H1 (cell line): ENCODE measurements around the gene ZPR1. TPM values are rescaled to one million over a fixed set of nuclear protein-coding genes. Genes with fewer than 3 reads are reported as not detected.

Experiments used
- CEBPB ChIP-seq: IDR thresholded peaks from 2 replicates; pipeline ENCODE4 v1.6.1; 2012; ENCODE audit warnings: low read depth, low read length
- CHD7 ChIP-seq: fragments of 300-600 bp; sonication (generic); IDR thresholded peaks from 2 replicates; pipeline ENCODE4 v1.7.1; 2012; ENCODE audit warnings: low read length, moderate library complexity, mild to moderate bottlenecking, inconsistent platforms; ENCODE audit not compliant: insufficient replicate concordance
- CTBP2 ChIP-seq: IDR thresholded peaks from 2 replicates; pipeline ENCODE4 v1.7.0; 2011; ENCODE audit warnings: borderline replicate concordance, mild to moderate bottlenecking, moderate library complexity, mixed read lengths, low read length; ENCODE audit not compliant: insufficient read depth, insufficient read length
- EP300 ChIP-seq, 2 experiments: IDR thresholded peaks; 1 replicate in 1 of 2; 2 replicates in 1 of 2; pipeline ENCODE4 v1.6.1; 2011 to 2012; ENCODE audit warnings: low read depth in 2 of 2, low read length in 2 of 2, mild to moderate bottlenecking in 2 of 2, borderline replicate concordance in 1 of 2, inconsistent platforms in 1 of 2, moderate library complexity in 1 of 2
- NANOG ChIP-seq: IDR thresholded peaks from 2 replicates; pipeline ENCODE4 v1.6.1; 2011; ENCODE audit warnings: low read length, low read depth, mild to moderate bottlenecking, inconsistent platforms; ENCODE audit not compliant: insufficient read depth, poor library complexity, severe bottlenecking
- RNF2 ChIP-seq: fragments of 200-900, 300-1000 bp; sonication (generic); IDR thresholded peaks from 2 replicates; pipeline ENCODE4 v1.7.1; 2016; ENCODE audit warnings: borderline replicate concordance, low read depth, mild to moderate bottlenecking, antibody characterized with exemption, low read length; ENCODE audit not compliant: poor library complexity, severe bottlenecking; ENCODE audit errors: missing control alignments
- SIRT6 ChIP-seq: IDR thresholded peaks from one replicate; pipeline ENCODE4 v1.7.1; 2012; ENCODE audit warnings: low read length, inconsistent platforms
- SRF ChIP-seq: IDR thresholded peaks from 2 replicates; pipeline ENCODE4 v1.6.1; 2011; ENCODE audit warnings: mild to moderate bottlenecking, low read depth, low read length, moderate library complexity
- SUZ12 ChIP-seq: fragments of 200-600 bp; sonication (generic); IDR thresholded peaks from 2 replicates; pipeline ENCODE4 v1.6.1; 2012; ENCODE audit warnings: mild to moderate bottlenecking, inconsistent platforms, low read length, moderate library complexity, mixed read lengths
- polyA plus RNA-seq, 7 experiments: library from polyadenylated mRNA; depleted of rRNA in 3 of 7; stranded (reverse) in 5 of 7; unstranded in 2 of 7; fragments of >200 nt in 5 of 7; fragments of 200-250 nt in 2 of 7; gene quantifications; 1 replicate in 5 of 7; 2 replicates in 1 of 7; 4 replicates in 1 of 7; pipeline versions ENCODE4 v1.2.1 to v1.2.3, GENCODE V29; 2011 to 2013; ENCODE audit warnings: missing spikeins in 2 of 7, mixed read lengths in 2 of 7
- total RNA-seq: library from RNA; stranded (reverse); fragmentation: NEBNext Ultra II Directional; extraction: Animal tissue kit (Norgen Biotek cat#: 25700); gene quantifications from 2 replicates; pipeline ENCODE4 v1.2.1, GENCODE V29; 2021

ZPR1 gene
- total and polyA plus RNA-seq, 2 of the 8 experiments (the other 6 are each of a cell fraction or from before 2014, with no cell fraction given) = 36.7 to 70.5 TPM

DNA sequence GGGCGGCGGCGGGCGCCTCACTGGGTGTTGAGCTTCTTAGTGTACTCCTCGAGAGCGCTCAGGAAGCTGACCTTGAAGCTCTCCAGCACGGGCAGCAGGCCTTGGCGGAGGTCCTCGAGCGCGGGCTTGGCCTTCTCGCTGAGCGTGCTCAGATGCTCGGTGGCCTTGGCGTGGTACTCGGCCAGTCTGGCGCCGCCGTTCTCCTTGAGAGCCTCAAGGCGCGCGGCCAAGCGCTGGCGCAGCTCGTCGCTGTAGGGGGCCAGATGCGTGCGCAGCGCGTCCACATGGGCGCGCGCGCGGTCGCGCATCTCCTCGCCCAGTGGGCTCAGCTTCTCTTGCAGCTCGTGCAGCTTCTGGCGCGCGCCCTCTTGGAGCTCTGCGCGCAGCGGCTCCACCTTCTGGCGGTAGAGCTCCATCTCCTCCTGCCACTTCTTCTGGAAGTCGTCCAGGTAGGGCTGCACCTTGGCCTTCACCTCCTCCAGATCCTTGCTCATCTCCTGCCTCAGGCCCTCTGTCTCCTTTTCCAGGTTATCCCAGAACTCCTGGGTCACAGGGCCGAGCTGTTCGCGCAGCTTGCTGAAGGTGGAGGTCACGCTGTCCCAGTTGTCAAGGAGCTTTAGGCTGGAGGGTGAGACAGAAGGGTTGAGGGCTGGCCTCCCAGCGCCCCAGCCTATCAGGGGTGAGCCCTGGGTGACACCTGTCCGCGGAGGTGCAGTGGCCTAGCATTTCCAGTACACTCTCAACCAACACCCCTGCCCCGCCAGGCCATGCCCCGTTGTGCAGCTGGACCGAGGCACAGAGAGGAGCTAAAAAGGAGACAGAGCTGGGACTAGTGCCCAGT is 48.2 kb upstream of the ZPR1 start (continued):
- TF ChIP-seq CHD7 (no peak), SUZ12 (no peak), SRF (no peak), NANOG (no peak), RNF2 (no peak), SIRT6 (no peak), CEBPB (no peak), EP300 (IDR thresholded peaks at IDR 0.05; ENCODE audit: borderline replicate concordance in 1 of 2, low read depth in 2 of 2, low read length in 2 of 2) (no peak), CTBP2 (peak; percentile 91)
